Activated CD4-positive, alpha-beta T cell treated with anti-CD3 and anti-CD28 coated beads for 24 hours (primary cell): ENCODE results near the gene CRNKL1.
"Not testable (repeated sequence)": the region's sequence is repeated elsewhere in the genome, so short reads cannot be mapped to it uniquely, and the experiment has no call there.

Experiments used
- DNase-seq, 2 donors: peaks; one replicate each; pipeline ENCODE4 v3.0.0-alpha.2; 2020; ENCODE audit warnings: low read depth in 2 of 2

CRNKL1 gene

DNA sequence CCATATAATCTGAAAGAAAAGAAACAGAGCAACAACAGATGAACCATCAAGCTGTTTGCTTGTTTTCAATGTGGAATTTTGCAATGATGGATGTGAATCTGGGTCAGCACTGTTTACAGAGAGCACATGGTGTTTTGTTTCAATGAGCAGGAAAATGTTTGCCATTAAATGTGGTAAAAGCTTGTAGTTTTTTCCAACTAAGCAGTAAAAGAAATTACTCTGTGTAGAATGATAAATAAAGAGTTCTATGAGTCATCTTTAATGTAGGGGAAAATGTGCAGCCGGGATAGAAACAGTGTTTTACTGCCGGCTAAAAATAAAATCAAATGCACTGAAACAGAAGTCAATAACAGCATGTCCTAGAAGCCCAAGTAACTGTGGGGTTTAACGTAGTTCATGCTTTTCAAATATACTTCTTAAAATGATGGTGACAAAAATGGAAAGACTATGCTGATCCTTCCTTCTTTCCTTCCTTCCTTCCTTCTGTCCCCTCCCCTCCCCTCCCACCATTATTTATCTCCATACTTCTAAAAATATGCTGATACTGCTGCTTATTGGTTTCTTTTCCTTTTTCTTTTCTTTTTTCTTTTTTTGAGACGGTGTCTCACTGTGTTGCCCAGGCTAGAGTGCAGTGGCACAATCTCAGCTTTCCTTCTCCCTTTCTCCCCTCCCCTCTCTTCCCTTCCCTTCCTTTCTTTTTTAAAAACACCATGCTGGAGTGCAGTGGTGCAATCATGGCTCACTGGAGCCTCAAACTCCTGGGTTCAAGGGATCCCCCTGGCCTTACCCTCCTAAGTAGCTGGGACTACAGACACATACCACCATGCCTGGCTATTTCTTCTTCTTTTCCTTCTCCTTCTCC lies 41.4 kb downstream of the CRNKL1 start:
- DNase-seq = no peak

DNA sequence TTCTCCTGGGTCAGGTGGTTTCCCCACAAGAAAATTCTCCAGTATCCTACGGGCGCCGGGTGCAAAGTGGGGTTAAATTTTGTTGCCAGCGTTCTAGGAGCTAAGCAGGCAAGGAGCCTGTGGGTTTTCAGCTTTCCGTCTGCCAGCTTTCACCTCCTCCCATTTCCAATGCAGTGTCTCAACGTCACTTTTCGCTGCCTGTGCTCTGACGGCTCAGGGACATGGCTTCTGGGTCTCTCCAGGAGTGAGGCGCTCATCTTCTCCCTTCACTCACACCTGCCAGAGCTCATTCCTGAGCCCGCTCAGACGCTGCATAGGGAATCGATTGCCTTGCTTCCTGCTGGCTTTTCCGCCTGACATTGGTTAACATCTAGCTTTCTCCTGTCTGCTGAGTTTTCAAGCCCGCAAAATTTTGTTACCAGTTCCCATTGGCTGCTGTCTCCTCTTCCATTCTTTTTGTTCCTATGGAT lies 42.4 kb downstream of the CRNKL1 start:
- DNase-seq = no peak

DNA sequence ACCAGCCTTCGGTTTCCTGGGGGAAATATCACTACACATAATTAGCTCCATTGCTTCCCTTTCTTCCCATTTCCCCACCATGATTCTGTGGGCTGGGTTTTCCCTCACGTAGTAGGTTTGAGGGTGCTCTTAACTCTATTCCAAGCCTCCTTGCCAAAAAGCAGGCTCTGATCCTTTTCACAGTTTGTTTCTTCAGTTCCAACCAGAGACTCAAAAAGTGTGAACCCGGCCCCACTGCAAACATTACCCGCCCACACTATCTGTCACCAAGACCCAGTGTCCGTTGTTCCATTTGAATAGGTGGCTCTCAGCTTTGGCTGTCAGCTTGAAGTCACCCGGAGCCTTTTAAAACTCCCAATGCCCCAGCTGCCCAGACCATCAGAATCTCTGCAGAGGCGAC lies 46.9 kb downstream of the CRNKL1 start:
- no peak for DNase-seq

- DNase-seq = not testable (repeated sequence)
These were observed 48.3 kb downstream of the CRNKL1 start for GRCh38 chr20:20003955-20004322.

DNA sequence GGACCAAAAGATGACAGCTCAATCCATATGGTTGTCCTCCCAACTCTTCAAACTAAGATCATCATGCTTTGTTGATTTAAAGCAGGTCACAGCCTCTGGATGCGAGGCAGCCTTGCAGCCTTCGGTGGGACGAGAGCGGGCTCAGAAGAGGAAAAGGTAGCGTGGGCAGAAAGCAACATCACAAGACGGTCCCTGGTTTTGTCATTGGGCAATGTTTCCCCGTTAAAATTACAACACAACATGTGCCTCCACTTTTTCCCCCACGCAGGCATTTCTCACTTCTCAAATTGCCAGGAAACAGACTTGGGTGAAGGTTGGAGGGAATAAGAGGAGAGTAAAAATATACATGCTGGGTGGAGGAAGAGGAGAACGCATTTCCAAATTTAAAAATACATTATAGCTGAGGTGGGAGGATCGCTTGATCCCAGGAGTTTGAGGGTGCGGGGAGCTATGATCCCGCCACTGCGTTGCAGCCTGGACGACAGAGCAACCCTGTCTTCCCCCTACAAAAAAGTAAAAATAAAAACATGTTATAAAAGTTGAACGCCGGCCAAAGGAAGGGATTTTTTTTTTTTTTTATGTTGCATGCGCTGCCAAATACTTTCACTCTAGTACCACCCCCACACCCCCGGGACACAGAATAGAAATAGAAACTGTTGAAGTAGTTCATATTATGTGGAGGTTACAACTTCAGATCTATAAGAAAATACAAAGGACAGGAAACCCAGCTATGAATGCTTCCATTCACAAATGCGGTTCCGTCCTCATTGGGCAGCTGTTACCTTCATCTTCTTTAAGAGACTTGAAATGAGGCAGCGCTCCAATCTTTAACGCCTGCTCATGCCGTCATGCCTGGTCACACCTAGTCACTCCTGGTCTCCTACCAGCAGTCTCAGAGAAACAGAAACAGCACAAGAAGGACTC lies 49.0 kb downstream of the CRNKL1 start:
- DNase-seq = no peak

DNA sequence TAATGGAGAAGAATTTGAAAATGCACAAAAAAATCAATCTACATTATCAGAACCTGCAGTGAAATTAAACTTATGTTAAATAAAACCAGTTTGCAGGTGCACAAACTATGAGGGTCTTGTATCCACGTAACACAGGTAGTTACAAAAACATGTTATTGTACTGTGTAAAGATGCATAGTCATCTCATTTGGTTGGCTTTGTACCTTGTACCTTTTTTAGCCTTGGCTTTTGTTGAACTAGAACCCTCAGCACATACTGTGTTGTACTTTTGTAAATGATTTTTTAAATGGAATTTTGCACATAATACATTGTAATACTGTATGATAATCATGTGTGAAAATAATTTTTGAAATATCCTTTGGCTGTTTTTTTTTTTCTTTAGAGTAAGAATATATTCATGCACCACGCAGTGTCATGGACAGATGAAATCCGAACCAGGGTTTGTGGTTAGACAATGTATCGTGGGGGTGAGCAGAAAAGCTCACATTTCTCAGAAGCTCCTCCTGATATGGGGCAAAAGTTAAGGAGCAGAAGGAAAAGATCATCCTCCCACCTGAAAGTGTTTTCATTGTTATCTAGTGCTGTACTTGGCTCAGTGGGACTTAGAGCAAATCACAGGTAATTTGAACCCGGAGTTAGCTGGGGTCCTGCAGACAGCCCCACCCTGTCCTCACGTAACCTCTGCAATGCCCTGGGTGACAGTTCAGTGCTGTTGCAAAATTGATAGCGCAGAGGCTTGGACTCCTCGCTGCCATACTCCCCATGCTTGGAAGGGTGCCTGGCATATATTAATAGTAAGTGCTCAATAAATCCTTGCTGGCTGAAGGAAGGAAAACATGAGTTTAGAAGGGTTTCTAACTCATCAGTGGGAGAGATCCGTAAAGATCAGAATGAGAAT lies 49.9 kb downstream of the CRNKL1 start:
- no peak for DNase-seq

DNA sequence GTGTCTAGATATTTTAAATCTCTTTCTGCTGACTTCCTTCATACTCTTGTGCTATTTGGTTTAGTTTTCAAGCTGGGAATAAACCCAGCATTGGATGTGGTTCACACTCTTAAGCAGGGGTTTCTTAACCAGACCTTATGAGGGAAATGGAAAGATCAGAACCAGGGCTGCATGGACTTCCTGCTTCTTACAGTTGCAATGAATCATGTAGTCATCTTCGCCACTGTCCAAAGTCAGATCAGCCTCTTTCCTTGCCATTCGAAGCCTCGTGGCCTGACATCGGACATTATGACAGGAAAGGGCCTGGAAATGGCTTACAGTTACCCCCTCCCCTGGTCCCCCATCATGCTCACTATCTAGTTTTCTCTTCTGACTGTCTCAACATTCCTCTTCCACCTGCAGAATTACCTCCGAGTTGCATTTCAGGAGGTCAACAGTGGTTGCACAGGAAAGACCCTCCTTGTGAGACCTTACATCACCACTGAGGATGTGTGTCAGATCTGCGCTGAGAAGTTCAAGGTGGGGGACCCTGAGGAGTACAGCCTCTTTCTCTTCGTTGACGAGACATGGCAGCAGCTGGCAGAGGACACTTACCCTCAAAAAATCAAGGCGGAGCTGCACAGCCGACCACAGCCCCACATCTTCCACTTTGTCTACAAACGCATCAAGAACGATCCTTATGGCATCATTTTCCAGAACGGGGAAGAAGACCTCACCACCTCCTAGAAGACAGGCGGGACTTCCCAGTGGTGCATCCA lies 51.9 kb downstream of the CRNKL1 start:
- no peak for DNase-seq

- DNase-seq = no peak
These were observed 53.1 kb downstream of the CRNKL1 start for GRCh38 chr20:19998990-19999705.

DNA sequence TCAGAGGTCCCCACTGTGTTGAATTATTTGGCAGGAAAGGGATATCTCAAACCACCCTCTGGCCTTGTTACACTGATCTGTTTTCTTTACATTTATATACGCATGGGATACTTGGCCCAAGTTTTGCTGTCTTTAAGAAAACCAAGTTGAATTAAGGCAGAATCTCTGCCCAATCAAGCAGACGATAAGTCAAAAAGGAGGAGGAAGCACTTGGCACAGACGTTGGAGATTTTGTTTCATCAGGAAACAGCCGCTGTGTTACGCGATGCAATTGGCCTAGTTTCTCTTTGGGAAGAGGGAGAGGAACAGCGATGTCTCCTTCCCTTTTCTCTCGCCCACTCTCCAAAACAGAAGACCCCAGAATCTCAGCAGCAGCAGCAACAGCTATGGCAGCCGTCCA lies 55.3 kb downstream of the CRNKL1 start:
- DNase-seq = no peak

DNA sequence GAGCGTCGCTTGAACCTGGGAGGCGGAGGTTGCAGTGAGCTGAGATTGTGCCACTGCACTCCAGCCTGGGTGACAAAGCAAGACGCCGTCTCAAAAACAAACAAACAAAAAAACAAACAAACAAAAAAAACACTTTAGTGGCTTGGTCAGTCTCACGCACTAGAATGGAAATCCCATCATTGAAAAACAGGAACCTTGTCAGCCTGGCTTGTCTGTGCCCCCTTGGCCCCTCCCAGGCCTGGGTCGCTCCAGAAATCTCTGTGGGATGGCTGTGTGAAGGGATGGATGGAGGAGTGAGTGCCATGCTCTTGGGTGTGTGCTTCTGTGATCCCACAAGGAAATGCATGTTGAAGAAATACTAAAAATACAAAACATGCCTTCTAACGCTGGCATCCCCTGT lies 56.0 kb downstream of the CRNKL1 start:
- DNase-seq = no peak

GRCh38 chr20:19995220-19995863 lies 56.9 kb downstream of the CRNKL1 start:
- no peak for DNase-seq

GRCh38 chr20:19993958-19994669 lies 58.2 kb downstream of the CRNKL1 start:
- no peak for DNase-seq

DNA sequence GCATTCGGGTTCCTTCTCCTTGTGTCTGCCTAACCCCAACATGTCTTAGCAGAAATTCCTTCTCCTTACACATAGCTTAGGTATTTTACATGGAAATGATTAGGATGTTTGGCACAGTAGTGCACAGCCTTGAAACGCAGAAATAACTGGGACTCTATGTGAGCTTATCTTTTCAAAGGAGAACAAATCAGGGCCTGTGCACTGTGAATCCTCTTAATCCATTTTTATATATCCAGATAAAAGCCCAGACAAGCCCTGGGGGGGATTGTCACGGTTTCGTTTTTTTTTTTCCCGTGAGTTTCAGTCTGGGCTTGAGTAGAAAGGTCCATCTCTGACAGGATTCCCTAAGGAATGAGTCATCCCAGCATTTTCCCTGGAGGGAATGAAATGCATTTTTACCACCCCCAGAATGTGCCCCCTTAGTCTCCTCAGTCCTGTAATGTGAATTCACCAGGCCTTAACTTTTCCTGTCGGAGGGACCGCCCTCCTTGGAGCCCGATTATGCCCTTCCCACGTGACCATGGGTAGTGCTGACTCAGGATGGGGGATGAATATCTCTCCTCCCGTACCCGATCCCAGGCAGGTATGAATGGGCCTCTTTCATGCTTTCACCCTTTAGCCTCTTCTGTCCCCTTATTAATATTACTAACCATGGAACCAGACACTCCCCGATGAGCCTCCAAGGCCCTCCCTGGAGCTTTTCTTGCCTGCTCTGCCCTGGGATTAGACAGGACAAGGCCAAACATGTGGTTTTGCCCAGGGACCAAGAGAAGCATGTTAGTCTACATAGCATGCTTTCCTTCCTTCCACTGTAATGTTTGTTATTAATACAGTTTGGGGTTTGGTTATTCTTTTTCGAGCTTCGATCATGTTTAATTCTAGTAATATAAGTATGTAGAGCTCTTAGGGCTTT lies 59.0 kb downstream of the CRNKL1 start:
- DNase-seq = no peak

- DNase-seq = no peak
These were observed 60.4 kb downstream of the CRNKL1 start for GRCh38 chr20:19991854-19992253.

DNA sequence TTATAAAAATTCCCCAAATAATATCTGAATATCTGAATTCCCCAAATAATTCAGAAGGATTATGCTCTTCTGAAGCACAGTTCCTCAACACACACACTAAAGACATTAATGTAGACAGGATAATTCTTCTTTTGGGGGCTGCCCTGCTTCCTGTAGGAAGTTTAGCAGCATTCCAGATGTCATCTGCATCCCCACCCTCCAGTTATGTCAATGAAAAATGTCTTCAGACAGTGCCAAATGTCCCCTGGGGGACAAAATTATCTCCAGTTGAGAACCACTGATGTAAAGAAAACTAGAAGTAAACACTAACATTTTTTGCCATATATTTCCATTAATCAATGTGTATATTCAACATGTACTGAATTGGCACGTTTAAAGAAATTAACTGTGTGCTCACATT lies 61.0 kb downstream of the CRNKL1 start:
- no peak for DNase-seq

- no peak for DNase-seq
These were observed 61.4 kb downstream of the CRNKL1 start for GRCh38 chr20:19990850-19991249.

DNA sequence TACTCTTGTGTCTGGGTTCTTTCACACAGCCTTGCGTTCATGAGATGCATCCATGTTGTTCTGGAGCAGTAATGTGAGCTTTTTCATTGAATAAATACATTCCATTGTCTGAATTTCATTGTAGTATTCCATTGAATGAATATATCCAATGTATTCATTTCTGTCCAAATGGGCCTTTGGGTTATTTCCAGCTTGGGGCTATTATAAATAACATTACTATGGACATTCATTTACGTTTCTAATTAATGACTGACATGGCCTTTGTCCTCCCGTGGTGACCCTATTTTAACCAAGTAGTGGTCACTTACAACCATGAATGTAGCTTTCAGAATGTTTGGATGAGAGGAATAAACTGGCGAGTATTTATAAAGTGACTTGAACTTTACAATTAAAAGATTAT lies 65.2 kb downstream of the CRNKL1 start:
- no peak for DNase-seq

DNA sequence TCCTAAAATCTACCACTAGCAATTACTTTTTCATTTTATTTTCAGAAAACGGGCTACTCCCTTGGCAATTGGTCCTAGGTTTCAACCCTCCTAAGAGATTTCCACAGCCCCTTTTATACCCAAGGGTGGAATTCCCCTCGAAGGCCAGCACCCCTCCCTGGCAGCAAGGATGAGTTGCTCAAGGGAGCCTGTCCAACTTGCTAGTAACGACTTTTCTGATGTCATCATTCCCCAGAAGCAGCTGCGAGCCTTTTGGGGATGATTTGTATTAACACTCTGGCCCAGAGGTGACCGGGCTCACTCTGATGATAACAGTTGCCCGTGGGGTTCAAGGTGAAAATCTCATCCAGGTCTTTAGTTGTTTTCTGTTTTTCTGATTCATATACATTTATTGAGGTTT lies 65.8 kb downstream of the CRNKL1 start:
- DNase-seq = no peak
